ENCODE results near the gene NAA80. TPM values are rescaled to one million over a fixed set of nuclear protein-coding genes. Genes with fewer than 3 reads are reported as not detected.
A peak's percentile ranks its signal among the peaks of the same experiment; 100 is the strongest.

NAA80 gene
- total and polyA plus RNA-seq, 2 of the 13 experiments (the other 11 are each of a cell fraction or from before 2014, with no cell fraction given), result 3.4 to 8.7 TPM

DNA sequence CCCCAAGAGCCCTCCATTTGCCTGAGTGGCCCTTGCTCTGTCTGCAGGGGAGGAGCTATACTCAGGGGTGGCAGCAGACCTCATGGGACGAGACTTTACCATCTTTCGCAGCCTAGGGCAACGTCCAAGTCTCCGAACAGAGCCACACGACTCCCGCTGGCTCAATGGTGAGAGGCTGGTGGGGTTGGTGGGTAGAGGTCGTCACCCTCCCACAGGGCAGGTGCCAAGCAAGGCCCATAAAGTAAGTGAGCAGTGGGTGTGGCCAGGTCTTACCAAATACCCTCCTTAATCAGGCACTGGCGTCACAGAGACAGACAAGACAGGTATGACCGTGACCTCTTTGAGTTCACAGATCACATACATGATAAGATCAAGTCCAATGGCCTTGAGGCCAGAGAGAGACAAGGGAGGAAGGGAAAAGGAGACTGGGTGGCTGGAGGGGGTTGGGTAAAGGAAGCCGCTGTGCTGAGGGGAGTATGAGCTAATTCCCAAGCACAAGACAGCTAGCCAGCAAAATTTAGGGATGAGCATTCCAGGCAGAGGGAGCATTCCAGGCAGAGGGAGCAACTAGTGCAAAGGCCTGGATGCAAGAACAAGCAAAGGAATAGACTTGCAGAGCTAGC lies 27.8 kb downstream of the NAA80 start (continued):
- TF ChIP-seq, protein P1, sequence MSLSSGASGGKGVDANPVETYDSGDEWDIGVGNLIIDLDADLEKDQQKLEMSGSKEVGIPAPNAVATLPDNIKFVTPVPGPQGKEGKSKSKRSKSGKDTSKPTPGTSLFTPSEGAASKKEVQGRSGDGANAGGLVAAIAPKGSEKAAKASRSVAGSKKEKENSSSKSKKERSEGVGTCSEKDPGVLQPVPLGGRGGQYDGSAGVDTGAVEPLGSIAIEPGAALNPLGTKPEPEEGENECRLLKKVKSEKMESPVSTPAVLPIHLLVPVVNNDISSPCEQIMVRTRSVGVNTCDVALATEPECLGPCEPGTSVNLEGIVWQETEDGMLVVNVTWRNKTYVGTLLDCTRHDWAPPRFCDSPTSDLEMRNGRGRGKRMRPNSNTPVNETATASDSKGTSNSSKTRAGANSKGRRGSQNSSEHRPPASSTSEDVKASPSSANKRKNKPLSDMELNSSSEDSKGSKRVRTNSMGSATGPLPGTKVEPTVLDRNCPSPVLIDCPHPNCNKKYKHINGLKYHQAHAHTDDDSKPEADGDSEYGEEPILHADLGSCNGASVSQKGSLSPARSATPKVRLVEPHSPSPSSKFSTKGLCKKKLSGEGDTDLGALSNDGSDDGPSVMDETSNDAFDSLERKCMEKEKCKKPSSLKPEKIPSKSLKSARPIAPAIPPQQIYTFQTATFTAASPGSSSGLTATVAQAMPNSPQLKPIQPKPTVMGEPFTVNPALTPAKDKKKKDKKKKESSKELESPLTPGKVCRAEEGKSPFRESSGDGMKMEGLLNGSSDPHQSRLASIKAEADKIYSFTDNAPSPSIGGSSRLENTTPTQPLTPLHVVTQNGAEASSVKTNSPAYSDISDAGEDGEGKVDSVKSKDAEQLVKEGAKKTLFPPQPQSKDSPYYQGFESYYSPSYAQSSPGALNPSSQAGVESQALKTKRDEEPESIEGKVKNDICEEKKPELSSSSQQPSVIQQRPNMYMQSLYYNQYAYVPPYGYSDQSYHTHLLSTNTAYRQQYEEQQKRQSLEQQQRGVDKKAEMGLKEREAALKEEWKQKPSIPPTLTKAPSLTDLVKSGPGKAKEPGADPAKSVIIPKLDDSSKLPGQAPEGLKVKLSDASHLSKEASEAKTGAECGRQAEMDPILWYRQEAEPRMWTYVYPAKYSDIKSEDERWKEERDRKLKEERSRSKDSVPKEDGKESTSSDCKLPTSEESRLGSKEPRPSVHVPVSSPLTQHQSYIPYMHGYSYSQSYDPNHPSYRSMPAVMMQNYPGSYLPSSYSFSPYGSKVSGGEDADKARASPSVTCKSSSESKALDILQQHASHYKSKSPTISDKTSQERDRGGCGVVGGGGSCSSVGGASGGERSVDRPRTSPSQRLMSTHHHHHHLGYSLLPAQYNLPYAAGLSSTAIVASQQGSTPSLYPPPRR (CRISPR knock-in tag; IDR thresholded peaks at IDR 0.05; ENCODE audit: borderline replicate concordance), result peak; percentile 40; the same call in 1 of the 2 replicates
- TF ChIP-seq SMAD1 (CRISPR knock-in tag; IDR thresholded peaks at IDR 0.05; ENCODE audit: borderline replicate concordance, low read depth), result 0 out of 2 replicates have a peak, but pooled peaks have one; percentile 15
- no peak for TF ChIP-seq U2AF2 (IDR thresholded peaks at IDR 0.05; ENCODE audit: low read depth, low read length)
- TF ChIP-seq, protein P2, sequence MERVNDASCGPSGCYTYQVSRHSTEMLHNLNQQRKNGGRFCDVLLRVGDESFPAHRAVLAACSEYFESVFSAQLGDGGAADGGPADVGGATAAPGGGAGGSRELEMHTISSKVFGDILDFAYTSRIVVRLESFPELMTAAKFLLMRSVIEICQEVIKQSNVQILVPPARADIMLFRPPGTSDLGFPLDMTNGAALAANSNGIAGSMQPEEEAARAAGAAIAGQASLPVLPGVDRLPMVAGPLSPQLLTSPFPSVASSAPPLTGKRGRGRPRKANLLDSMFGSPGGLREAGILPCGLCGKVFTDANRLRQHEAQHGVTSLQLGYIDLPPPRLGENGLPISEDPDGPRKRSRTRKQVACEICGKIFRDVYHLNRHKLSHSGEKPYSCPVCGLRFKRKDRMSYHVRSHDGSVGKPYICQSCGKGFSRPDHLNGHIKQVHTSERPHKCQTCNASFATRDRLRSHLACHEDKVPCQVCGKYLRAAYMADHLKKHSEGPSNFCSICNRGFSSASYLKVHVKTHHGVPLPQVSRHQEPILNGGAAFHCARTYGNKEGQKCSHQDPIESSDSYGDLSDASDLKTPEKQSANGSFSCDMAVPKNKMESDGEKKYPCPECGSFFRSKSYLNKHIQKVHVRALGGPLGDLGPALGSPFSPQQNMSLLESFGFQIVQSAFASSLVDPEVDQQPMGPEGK (CRISPR knock-in tag; IDR thresholded peaks at IDR 0.05), result peak; percentile 85
- 0 out of 2 replicates have a peak, but pooled peaks have one; percentile 17 for TF ChIP-seq FOXA3 (CRISPR knock-in tag; IDR thresholded peaks at IDR 0.05)
- TF ChIP-seq DZIP1 (CRISPR knock-in tag; IDR thresholded peaks at IDR 0.05), result no peak
- TF ChIP-seq KLF15 (CRISPR knock-in tag; IDR thresholded peaks at IDR 0.05; ENCODE audit: borderline replicate concordance), result no peak
- no peak for TF ChIP-seq ARNTL (CRISPR knock-in tag; IDR thresholded peaks at IDR 0.05)
- 0 out of 2 replicates have a peak, but pooled peaks have one; percentile 10 for TF ChIP-seq TAF1 (CRISPR knock-in tag; IDR thresholded peaks at IDR 0.05)
- no peak for TF ChIP-seq ZNF383 (CRISPR knock-in tag; IDR thresholded peaks at IDR 0.05; ENCODE audit: borderline replicate concordance)
- TF ChIP-seq ZNF30 (CRISPR knock-in tag; IDR thresholded peaks at IDR 0.05), result no peak
- TF ChIP-seq GATA4 (IDR thresholded peaks at IDR 0.05; ENCODE audit: borderline replicate concordance, low read depth), result peak; percentile 71; the same call in 1 of the 2 replicates
- no peak for TF ChIP-seq SRF (IDR thresholded peaks at IDR 0.05; ENCODE audit: low read depth, low read length)
- no peak for TF ChIP-seq CC2D1A (CRISPR knock-in tag; IDR thresholded peaks at IDR 0.05)
- no peak for TF ChIP-seq ZGPAT (CRISPR knock-in tag; IDR thresholded peaks at IDR 0.05)
- TF ChIP-seq ZNF232 (CRISPR knock-in tag; IDR thresholded peaks at IDR 0.05; ENCODE audit: borderline replicate concordance), result no peak
- TF ChIP-seq FOXC1 (CRISPR knock-in tag; IDR thresholded peaks at IDR 0.05; ENCODE audit: borderline replicate concordance), result no peak
- TF ChIP-seq ZNF329 (CRISPR knock-in tag; IDR thresholded peaks at IDR 0.05; ENCODE audit: low read depth), result no peak
- no peak for TF ChIP-seq ZBTB7A (CRISPR knock-in tag; IDR thresholded peaks at IDR 0.05)
